PC-3 (cell line): Measurements from ENCODE around the gene LRP11. TPM values are rescaled to one million over a fixed set of nuclear protein-coding genes. Genes with fewer than 3 reads are reported as not detected.
"Not testable (repeated sequence)": the region's sequence is repeated elsewhere in the genome, so short reads cannot be mapped to it uniquely, and the experiment has no call there.

ENCODE experiments used
- ATAC-seq: fragments of 200-7000 bp; cut with Tn5 transposase; 2 replicates; pipeline ENCODE4 v1.9.1; 2020; ENCODE audit warnings: mild to moderate bottlenecking, moderate library complexity
- BruUV-seq: library from RNA; stranded (reverse); fragments of 400-500 nt; replicated peaks from 2 replicates; lab custom pipeline; 2021; lab: Mats Ljungman, UMichigan
- CTCF ChIA-PET: fragments of 300-600 bp; sonication (Branson Sonifier 250); formaldehyde crosslinking; loops from one replicate; lab custom pipeline; 2022; ENCODE audit warnings: antibody characterized with exemption; lab: Charles Lee
- POLR2A ChIA-PET: fragments of 300-600 bp; sonication (Branson Sonifier 250); formaldehyde crosslinking; loops from one replicate; lab custom pipeline; 2022; ENCODE audit warnings: antibody characterized with exemption; ENCODE audit not compliant: unreplicated experiment; lab: Charles Lee
- DNase-seq: peaks from one replicate; pipeline ENCODE4 v3.0.0-alpha.2; 2015
- H2AFZ ChIP-seq: fragments of 300-600 bp; sonication (generic); 2 replicates; pipeline ENCODE4 v1.6.0; 2016; ENCODE audit warnings: antibody characterized with exemption, low read length
- H3F3A ChIP-seq: fragments of 300-600 bp; sonication (generic); one replicate; pipeline ENCODE4 v1.6.0; 2017; ENCODE audit warnings: antibody characterized with exemption, low read length, control low read depth, mild to moderate bottlenecking; ENCODE audit not compliant: unreplicated experiment
- H3K27ac ChIP-seq: fragments of 300-600 bp; sonication (generic); 2 replicates; pipeline ENCODE4 v1.5.1; 2016; ENCODE audit warnings: mild to moderate bottlenecking, low read length
- H3K27me3 ChIP-seq: fragments of 300-600 bp; sonication (generic); 2 replicates; pipeline ENCODE4 v1.6.1; 2016; ENCODE audit warnings: low read length, mixed read lengths
- H3K36me3 ChIP-seq: fragments of 300-600 bp; sonication (generic); 2 replicates; pipeline ENCODE4 v1.6.1; 2016; ENCODE audit warnings: low read depth, mixed run types, low read length, mixed read lengths
- H3K4me1 ChIP-seq: fragments of 300-600 bp; sonication (generic); 2 replicates; pipeline ENCODE4 v1.5.1; 2016; ENCODE audit warnings: low read length; ENCODE audit not compliant: insufficient read depth
- H3K4me2 ChIP-seq: fragments of 300-600 bp; sonication (generic); 2 replicates; pipeline ENCODE4 v1.6.0; 2016; ENCODE audit warnings: low read length
- H3K4me3 ChIP-seq: fragments of 300-600 bp; sonication (generic); 2 replicates; pipeline ENCODE4 v1.5.1; 2016; ENCODE audit warnings: mild to moderate bottlenecking, low read length, mixed read lengths
- H3K79me2 ChIP-seq: fragments of 300-600 bp; sonication (generic); 2 replicates; pipeline ENCODE4 v1.6.1; 2017; ENCODE audit warnings: low read length, mixed read lengths
- H3K9ac ChIP-seq: fragments of 300-600 bp; sonication (generic); 2 replicates; pipeline ENCODE4 v1.6.0; 2016; ENCODE audit warnings: mild to moderate bottlenecking, low read length
- H3K9me2 ChIP-seq: fragments of 300-600 bp; sonication (generic); replicated peaks from 2 replicates; pipeline ENCODE4 v1.6.1; 2016; ENCODE audit warnings: mixed run types, low read length, mixed read lengths
- H3K9me3 ChIP-seq: fragments of 300-600 bp; sonication (generic); 2 replicates; pipeline ENCODE4 v1.6.1; 2016; ENCODE audit warnings: low read length, mixed read lengths
- H4K20me1 ChIP-seq: fragments of 300-600 bp; sonication (generic); 2 replicates; pipeline ENCODE4 v1.6.1; 2016; ENCODE audit warnings: low read length, mixed read lengths
- CTCF ChIP-seq: fragments of 300-600 bp; sonication (generic); conservative IDR thresholded peaks from 2 replicates; pipeline ENCODE4 v1.5.1; 2017; ENCODE audit warnings: antibody characterized with exemption, low read depth, mild to moderate bottlenecking, low read length
- EZH2 ChIP-seq: fragments of 300-600 bp; sonication (generic); IDR thresholded peaks from one replicate; pipeline ENCODE4 v1.6.1; 2017; ENCODE audit warnings: antibody characterized with exemption, mild to moderate bottlenecking, low read length; ENCODE audit not compliant: unreplicated experiment
- EZH2phosphoT487 ChIP-seq: fragments of 300-600 bp; sonication (generic); IDR thresholded peaks from 2 replicates; pipeline ENCODE4 v1.6.1; 2018; ENCODE audit warnings: mild to moderate bottlenecking, antibody characterized with exemption, low read length, borderline replicate concordance
- intact Hi-C: fragments of 100-400 bp; cut with micrococcal nuclease; formaldehyde crosslinking; loops from 2 replicates; pipeline ENCODE4 v1.9.0; 2023
- total RNA-seq: library from RNA; depleted of rRNA; stranded (reverse); fragments of >200 nt; gene quantifications from 2 replicates; pipeline ENCODE4 v1.2.3, GENCODE V29; 2014

Gene LRP11
- total RNA-seq, 1 experiment from 2014 or later = 32.0 TPM

GRCh38 chr6:149909701-149910470 is 45.7 kb upstream of the LRP11 start:
- no peaks in the 10 kb centered on the region for H4K20me1 ChIP-seq
- TF ChIP-seq EZH2 (no peak), EZH2phosphoT487 (no peak), CTCF (no peak)
- no peaks in the 10 kb centered on the region for H3K36me3 ChIP-seq
- no peaks in the 10 kb centered on the region for H3K79me2 ChIP-seq
- no peaks in the 10 kb centered on the region for H3F3A ChIP-seq
- no peak overlapping the region for H3K27ac ChIP-seq
- ATAC-seq = no peak
- H3K4me2 ChIP-seq = no peak overlapping the region
- ChIA-PET CTCF (no interaction called here), POLR2A (no interaction called here)
- no TSS peak for BruUV-seq
- intact Hi-C loops = no loop called here
- no peaks in the 10 kb centered on the region for H3K27me3 ChIP-seq
- no peaks in the 10 kb centered on the region for H3K9me2 ChIP-seq
- no peak for DNase-seq
- H3K9ac ChIP-seq = no peak overlapping the region
- H3K9me3 ChIP-seq = no peaks in the 10 kb centered on the region
- no peak overlapping the region for H3K4me3 ChIP-seq
- H3K4me1 ChIP-seq = no peaks in the 10 kb centered on the region
- no peak overlapping the region for H2AFZ ChIP-seq

- H2AFZ ChIP-seq, H3K4me3 ChIP-seq, DNase-seq, H3K4me1 ChIP-seq, H3F3A ChIP-seq, ATAC-seq, H3K9me3 ChIP-seq, POLR2A ChIA-PET, H3K27ac ChIP-seq, CTCF ChIA-PET, H4K20me1 ChIP-seq, intact Hi-C loops, H3K4me2 ChIP-seq, H3K9ac ChIP-seq, H3K27me3 ChIP-seq, H3K9me2 ChIP-seq, BruUV-seq, H3K79me2 ChIP-seq, H3K36me3 ChIP-seq: not testable (repeated sequence)
These were observed 44.3 kb upstream of the LRP11 start for GRCh38 chr6:149908480-149908879.

- H3K27ac ChIP-seq = no peak overlapping the region
- H3F3A ChIP-seq = no peaks in the 10 kb centered on the region
- H3K79me2 ChIP-seq = no peaks in the 10 kb centered on the region
- POLR2A ChIA-PET = no interaction called here
- no peak overlapping the region for H3K4me3 ChIP-seq
- no peak overlapping the region for H2AFZ ChIP-seq
- H3K27me3 ChIP-seq = no peaks in the 10 kb centered on the region
- CTCF ChIA-PET = no interaction called here
- no peaks in the 10 kb centered on the region for H3K36me3 ChIP-seq
- no peaks in the 10 kb centered on the region for H3K9me3 ChIP-seq
- H3K9ac ChIP-seq = no peak overlapping the region
- H3K4me2 ChIP-seq = no peak overlapping the region
- DNase-seq (no peak), ATAC-seq (no peak)
- no TSS peak for BruUV-seq
- intact Hi-C loops = no loop called here
- H4K20me1 ChIP-seq = no peaks in the 10 kb centered on the region
- no peak for TF ChIP-seq CTCF
- TF ChIP-seq EZH2 = no peak
- no peaks in the 10 kb centered on the region for H3K4me1 ChIP-seq
- H3K9me2 ChIP-seq = no peaks in the 10 kb centered on the region
These were observed 43.2 kb upstream of the LRP11 start for GRCh38 chr6:149907317-149907716.
